WERI-Rb-1 (cell line): ENCODE results near the gene PREX1.
"Not testable (repeated sequence)": the region's sequence is repeated elsewhere in the genome, so short reads cannot be mapped to it uniquely, and the experiment has no call there.

Experiments
- DNase-seq: peaks from one replicate; pipeline ENCODE4 v3.0.0-alpha.2; 2020
- H3K27ac ChIP-seq: fragments of 250-450 bp; sonication (Bioruptor Pico); 2 replicates; pipeline ENCODE4 v1.5.1; 2020; ENCODE audit warnings: mild to moderate bottlenecking, moderate library complexity
- H3K27me3 ChIP-seq: fragments of 250-450 bp; sonication (Bioruptor Pico); 2 replicates; pipeline ENCODE4 v1.5.1; 2021; ENCODE audit warnings: mild to moderate bottlenecking, low read depth, moderate library complexity; ENCODE audit not compliant: insufficient read depth, severe bottlenecking
- H3K36me3 ChIP-seq: fragments of 250-450 bp; sonication (Bioruptor Pico); 2 replicates; pipeline ENCODE4 v1.5.1; 2020; ENCODE audit warnings: mild to moderate bottlenecking, moderate library complexity
- H3K4me3 ChIP-seq: 2 replicates; pipeline ENCODE4 v1.5.1; 2011; ENCODE audit warnings: low read depth, mild to moderate bottlenecking, control low read depth, low read length
- H3K9me3 ChIP-seq: fragments of 250-450 bp; sonication (Bioruptor Pico); 2 replicates; pipeline ENCODE4 v1.5.1; 2021; ENCODE audit warnings: mild to moderate bottlenecking, moderate library complexity; ENCODE audit not compliant: severe bottlenecking
- CTCF ChIP-seq: IDR thresholded peaks from 2 replicates; pipeline ENCODE4 v1.5.1; 2011; ENCODE audit warnings: low read depth, mild to moderate bottlenecking, control low read depth, inconsistent platforms, low read length

PREX1 gene

GRCh38 chr20:48813930-48814546 is 13.8 kb downstream of the PREX1 start:
- Histone ChIP-seq H3K4me3 (no peak overlapping the region), H3K27me3 (no peaks in the 10 kb centered on the region), H3K27ac (peak overlapping the region; percentile 83), H3K36me3 (peaks cover 6% of the 10 kb centered on the region; the same call in 1 of the 2 replicates), H3K9me3 (peaks cover 7% of the 10 kb centered on the region)
- DNase-seq, result no peak
- TF ChIP-seq CTCF, result no peak

GRCh38 chr20:48813446-48813747 is 14.4 kb downstream of the PREX1 start:
- H3K4me3 ChIP-seq, result no peak overlapping the region
- no peaks in the 10 kb centered on the region for H3K27me3 ChIP-seq
- H3K9me3 ChIP-seq, result peaks cover 7% of the 10 kb centered on the region
- peak overlapping the region; percentile 83 for H3K27ac ChIP-seq
- no peak for DNase-seq
- peaks cover 6% of the 10 kb centered on the region; the same call in 1 of the 2 replicates for H3K36me3 ChIP-seq
- TF ChIP-seq CTCF, result no peak

GRCh38 chr20:48812600-48813445 is 15.0 kb downstream of the PREX1 start:
- no peak for DNase-seq
- H3K9me3 ChIP-seq, result peaks cover 7% of the 10 kb centered on the region
- no peak for TF ChIP-seq CTCF
- H3K36me3 ChIP-seq, result peaks cover 6% of the 10 kb centered on the region; the same call in 1 of the 2 replicates
- H3K27me3 ChIP-seq, result no peaks in the 10 kb centered on the region
- no peak overlapping the region for H3K27ac ChIP-seq
- no peak overlapping the region for H3K4me3 ChIP-seq

GRCh38 chr20:48812114-48812513 is 15.7 kb downstream of the PREX1 start:
- not testable (repeated sequence) for H3K36me3 ChIP-seq, H3K9me3 ChIP-seq, DNase-seq, H3K4me3 ChIP-seq, H3K27ac ChIP-seq, H3K27me3 ChIP-seq

GRCh38 chr20:48809673-48810072 is 18.1 kb downstream of the PREX1 start:
- Histone ChIP-seq H3K27me3 (no peaks in the 10 kb centered on the region), H3K27ac (no peak overlapping the region), H3K36me3 (peaks cover 10% of the 10 kb centered on the region; the same call in 1 of the 2 replicates), H3K4me3 (no peak overlapping the region), H3K9me3 (peaks cover 7% of the 10 kb centered on the region)
- DNase-seq, result no peak
- no peak for TF ChIP-seq CTCF

GRCh38 chr20:48808382-48809034 is 19.3 kb downstream of the PREX1 start:
- H3K9me3 ChIP-seq, result no peaks in the 10 kb centered on the region
- no peaks in the 10 kb centered on the region for H3K27me3 ChIP-seq
- DNase-seq, result no peak
- no peak overlapping the region for H3K4me3 ChIP-seq
- TF ChIP-seq CTCF, result no peak
- H3K27ac ChIP-seq, result no peak overlapping the region
- peaks cover 8% of the 10 kb centered on the region for H3K36me3 ChIP-seq
